PC-9 (cell line): Measurements from ENCODE around the gene CNTNAP2.

Source experiments
- EZH2 ChIP-seq: fragments of 200-600 bp; sonication (generic); IDR thresholded peaks from 2 replicates; pipeline ENCODE4 v1.8.0; 2017; ENCODE audit warnings: antibody characterized with exemption, low read depth
- TF ChIP-seq, protein P1 (sequence below): fragments of 200-600 bp; sonication (generic); conservative IDR thresholded peaks from 2 replicates; pipeline ENCODE4 v1.6.1; 2017; ENCODE audit warnings: mixed run types, antibody characterized with exemption, mild to moderate bottlenecking, moderate library complexity

DNA sequence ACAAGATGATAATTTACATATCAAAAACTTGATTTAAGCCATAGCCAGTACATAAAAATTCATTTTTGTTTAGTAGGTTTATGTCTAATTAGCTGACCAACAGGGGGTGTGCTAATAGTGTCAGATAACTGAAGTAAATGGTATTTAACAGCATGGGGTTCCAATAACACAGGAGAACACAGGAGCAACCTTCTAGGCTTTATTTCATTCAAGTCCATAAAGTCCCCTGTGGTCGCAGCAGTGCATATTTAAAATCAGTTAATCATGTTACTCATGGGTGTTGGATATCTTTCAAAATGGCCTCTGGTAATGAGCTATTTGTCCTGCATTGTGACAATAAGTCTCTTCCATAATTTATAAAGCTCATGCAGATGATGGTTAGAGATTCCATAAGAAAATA, 238.6 kb downstream of the CNTNAP2 start:
- TF ChIP-seq, protein P1, sequence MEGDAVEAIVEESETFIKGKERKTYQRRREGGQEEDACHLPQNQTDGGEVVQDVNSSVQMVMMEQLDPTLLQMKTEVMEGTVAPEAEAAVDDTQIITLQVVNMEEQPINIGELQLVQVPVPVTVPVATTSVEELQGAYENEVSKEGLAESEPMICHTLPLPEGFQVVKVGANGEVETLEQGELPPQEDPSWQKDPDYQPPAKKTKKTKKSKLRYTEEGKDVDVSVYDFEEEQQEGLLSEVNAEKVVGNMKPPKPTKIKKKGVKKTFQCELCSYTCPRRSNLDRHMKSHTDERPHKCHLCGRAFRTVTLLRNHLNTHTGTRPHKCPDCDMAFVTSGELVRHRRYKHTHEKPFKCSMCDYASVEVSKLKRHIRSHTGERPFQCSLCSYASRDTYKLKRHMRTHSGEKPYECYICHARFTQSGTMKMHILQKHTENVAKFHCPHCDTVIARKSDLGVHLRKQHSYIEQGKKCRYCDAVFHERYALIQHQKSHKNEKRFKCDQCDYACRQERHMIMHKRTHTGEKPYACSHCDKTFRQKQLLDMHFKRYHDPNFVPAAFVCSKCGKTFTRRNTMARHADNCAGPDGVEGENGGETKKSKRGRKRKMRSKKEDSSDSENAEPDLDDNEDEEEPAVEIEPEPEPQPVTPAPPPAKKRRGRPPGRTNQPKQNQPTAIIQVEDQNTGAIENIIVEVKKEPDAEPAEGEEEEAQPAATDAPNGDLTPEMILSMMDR = no peak
- TF ChIP-seq EZH2 = no peak
